ENCODE measurements around the gene SYT14.
"Not testable (repeated sequence)": the region's sequence is repeated elsewhere in the genome, so short reads cannot be mapped to it uniquely, and the experiment has no call there.

The SYT14 gene

DNA sequence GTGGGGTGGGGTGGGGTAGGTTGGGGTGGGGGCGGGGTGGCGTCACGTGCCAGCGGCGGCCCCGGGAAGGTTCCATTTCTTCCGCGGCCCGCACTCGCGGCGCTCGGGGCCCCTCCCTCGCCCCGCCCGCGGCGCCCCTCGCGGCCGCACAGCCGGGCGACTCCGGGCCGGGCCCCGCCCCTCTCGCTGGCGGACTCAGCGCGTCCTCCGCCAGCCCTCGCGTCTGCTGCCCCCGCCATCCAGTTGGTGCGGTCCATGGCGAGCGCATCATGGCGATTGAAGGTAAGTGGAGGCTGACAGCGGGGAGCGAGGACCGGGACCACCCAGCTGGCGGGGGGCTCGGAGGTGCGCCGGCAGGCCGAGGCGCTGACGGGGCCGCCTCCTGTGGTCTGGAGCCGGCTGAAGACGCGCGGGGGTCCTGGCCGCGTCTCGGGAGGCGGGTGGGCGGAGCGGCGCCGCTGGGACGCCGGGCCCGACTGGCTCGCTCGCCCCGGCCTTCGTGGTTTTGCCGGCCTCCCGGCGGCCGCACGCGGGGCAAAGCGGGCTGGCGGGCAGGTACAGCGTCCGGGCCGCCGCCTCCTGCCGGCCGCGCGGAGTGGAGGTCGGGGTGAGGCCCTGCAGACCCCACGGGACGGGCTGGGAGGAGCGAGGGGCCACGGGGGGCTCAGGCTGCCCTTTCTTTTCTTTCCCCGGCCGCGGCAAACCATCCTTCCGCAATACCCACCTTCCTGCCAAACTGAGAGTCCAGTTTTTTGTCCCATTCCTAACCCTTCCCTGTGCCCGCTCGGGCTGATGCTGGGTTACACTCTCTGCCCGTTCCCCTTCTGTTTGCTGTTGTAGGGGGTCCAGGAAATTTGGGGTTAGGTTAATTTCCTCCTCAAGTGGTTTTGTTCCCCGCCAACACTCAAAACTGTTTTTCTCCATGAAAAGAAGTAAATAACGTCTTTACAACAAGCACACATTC lies at the start of gene SYT14:
SYT14 (plus strand) TSS at position 222 of the 964 bp plus-strand sequence; CDS start at position 270, 48 bp downstream.
- DNase-seq, result no peak

DNA sequence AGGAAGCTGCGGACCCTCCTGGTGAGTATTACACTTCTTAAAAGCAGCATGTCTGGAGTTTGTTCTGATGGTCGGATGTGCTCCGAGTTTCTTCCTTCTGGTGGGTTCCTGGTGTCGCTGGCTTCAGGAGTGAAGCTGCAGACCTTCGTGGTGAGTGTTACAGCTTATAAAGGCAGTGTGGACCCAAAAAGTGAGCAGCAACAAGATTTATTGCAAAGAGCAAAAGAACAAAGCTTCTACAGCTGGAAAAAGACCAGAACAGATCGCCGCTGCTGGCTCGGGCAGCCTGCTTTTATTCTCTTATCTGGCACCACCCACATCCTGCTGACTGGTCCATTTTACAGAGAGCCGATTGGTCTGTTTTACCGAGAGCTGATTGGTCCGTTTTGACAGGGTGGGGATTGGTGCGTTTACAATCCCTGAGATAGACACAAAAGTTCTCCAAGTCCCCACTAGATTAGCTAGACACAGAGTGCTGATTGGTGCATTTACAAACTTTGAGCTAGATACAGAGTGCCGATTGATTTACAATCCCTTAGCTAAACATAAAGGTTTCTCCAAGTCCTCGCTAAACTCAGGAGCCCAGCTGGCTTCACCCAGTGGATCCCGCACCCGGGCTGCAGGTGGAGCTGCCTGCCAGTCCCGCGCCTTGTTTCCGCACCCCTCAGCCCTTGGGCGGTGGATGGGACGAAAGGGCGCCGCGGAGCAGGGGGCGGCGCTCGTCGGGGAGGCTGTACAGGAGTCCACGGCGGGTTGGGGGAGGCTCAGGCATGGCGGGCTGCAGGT lies 49.5 kb upstream of the SYT14 start:
- DNase-seq, result not testable (repeated sequence)

DNA sequence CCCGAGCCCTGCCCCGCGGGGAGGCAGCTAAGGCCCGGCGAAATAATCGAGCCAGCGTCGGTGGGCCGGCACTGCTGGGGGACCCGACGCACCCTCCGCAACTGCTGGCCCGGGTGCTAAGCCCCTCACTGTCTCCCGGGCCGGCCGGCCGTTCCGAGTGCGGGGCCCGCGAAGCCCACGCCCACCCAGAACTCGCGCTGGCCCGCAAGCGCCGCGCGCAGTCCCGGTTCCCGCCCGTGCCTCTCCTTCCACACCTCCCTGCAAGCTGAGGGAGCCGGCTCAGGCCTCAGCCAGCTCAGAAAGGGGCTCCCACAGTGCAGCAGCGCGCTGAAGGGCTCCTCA lies 49.0 kb upstream of the SYT14 start:
- no peak for DNase-seq

DNA sequence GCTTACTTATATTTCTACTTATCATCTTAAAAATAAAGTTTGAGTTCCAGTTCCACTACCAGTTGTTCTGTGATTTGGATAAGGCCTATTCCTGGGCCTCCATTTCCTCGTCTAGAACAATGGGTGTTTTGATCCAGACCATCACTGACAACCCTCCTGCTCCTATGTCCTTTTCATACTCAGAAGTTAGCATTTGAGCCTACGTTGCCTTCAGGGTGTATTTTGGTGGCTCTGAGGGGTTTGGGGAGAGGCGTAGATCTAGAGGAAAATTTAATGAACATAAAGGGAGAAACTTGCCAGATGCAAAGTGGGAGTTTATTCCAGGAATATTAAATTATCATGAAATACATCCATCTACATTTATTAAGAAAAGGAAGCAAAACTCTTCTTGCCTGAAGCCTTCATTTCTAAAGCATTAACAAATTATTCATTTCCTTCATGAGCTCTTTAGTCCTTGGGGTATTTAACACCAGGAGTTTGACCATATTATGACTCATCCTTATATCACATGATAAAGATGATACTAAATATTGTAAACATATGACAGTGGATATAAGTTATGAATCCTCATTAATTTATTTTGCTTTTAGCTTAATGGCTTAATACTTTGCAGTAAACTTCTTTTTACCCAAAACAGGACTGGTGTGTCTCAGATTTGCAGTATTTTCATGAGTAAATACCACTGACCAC lies 47.2 kb upstream of the SYT14 start:
- DNase-seq, result no peak

DNA sequence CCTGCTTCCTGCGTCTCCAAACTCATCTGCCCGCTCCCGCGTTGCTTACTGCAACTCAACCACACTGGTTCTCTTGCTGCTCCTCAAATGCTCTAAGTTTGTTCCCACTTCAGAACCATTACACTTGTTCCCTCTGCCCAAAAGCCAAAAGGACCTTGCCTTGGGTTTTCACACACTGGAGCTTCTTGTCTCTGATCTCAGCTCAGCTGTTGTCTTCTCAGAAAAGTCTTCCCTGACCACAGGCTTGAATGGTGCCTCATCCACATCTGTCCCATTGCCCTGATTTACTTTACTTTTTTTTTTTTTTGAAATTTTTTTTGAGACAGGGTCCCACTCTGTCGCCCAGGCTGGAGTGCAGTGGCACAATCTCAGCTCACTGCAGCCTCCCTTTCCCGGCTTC lies 44.3 kb upstream of the SYT14 start:
- DNase-seq, result no peak

DNA sequence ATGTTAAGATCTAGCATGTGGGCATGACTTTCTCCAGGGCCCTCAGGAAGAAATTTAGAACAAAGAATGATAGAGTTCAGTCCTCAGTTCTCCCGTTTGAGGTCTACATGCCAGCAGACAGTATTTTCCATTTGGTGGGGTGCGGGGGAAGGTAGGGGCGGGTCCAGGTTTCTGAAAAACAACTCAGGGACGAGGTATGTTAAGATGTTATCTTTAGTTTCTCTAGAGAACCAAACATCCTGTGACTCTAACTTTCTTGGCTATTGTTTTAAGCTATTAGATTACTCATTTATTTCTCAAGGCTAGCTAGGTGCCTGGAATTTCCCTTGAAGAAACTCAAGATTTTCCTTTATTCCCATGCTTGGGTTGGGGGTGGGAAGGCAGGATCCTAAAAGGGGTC lies 42.3 kb upstream of the SYT14 start:
- no peak for DNase-seq

DNA sequence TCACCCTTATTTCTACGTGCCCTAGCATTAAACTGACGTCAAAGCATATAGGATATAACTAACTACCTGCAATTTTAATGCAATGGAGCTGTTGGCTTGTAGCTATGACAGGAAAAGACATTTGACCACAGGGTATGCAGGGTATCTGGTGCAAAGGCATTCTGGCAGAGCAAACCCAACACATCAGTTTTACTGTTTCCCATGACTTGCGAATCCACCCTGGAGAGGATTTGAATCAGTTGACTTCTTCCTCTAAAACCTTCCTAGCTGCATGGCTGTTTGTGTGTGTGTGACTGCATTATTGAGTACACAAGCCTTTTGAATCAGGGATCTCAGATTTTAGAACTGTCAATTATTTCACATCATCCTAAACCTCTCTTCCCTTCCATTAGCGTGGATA lies 41.7 kb upstream of the SYT14 start:
- no peak for DNase-seq

DNA sequence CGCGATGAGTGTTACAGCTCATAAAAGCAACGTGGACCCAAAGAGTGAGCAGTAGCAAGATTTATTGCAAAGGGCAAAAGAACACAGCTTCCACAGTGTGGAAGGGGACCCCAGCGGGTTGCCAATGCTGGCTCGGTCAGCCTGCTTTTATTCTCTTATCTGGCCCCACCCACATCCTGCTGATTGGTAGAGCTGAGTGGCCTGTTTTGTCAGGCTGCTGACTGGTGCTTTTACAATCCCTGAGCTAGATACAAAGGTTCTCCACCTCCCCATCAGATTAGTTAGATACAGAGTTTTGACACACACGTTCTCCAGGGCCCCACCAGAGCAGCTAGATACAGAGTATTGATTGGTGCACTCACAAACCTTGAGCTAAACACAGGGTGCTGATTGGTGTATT lies 39.7 kb upstream of the SYT14 start:
- DNase-seq, result not testable (repeated sequence)

DNA sequence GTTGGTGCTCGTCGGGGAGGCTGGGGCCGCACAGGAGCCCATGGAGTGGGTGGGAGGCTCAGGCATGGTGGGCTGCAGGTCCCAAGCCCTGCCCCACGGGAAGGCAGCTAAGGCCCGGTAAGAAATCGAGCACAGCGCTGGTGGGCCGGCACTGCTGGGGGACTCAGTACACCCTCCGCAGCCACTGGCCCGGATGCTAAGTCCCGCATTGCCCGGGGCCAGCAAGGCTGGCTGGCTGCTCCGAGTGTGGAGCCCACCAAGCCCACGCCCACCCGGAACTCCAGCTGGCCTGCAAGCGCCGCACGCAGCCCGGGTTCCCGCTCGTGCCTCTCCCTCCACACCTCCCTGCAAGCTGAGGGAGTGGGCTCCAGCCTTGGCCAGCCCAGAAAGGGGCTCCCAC lies 39.2 kb upstream of the SYT14 start:
- DNase-seq, result not testable (repeated sequence)

DNA sequence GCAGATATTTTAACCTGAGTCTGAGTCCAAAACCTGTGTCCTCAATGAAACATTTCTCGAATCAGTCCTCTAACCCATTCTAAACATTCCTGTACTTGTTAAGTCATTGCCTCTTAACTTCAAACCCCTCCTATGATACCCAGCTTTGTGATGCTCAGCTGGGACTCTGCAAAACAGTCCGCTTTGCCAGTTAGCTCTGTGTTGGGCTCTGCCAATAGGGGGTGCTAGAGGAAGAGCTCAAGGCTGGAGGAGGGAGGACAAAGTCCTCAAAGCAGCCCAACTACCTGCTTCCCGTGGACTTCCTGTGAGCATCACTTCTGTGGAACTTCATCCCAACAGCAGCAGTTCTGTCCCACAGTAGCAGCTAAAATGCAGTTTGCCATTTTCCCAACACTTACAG lies 38.1 kb upstream of the SYT14 start:
- DNase-seq, result no peak

DNA sequence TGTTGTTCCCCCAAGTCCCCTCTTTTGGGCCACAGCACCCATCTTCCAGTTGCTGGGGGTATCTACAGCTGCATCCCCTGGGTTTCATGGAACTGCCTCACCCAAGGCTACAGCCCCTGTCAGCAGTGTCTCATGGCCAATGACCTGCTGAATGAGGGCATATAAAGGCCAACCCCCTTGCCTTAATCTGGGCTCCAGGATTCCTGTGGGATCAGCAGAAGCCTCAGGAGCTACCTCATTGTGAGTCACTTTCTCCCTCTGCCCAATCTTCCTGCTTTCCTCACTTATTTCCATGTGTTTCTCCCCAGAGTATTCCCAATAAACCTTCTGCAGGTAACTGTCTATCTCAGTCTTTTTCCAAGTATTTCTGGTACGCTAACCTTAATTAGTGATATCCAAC lies 37.3 kb upstream of the SYT14 start:
- no peak for DNase-seq

DNA sequence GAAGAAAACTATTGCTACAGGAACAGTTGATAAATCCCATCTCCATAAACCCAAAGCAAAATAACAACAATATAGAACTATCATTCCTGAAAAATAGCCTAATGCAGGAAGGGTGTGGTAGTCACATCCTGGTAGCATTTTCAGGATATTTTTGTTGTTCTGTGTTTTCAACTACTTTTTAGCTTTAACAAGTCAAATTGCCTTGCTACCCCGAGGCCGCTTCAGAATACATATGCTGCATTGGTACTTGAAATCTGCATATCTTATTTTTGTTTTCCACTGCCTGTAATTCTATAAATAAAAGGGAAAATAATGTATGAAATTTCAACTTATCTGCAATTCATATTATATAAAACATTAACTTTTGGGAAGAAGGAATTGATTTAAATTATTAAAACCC lies 36.8 kb upstream of the SYT14 start:
- DNase-seq, result no peak

DNA sequence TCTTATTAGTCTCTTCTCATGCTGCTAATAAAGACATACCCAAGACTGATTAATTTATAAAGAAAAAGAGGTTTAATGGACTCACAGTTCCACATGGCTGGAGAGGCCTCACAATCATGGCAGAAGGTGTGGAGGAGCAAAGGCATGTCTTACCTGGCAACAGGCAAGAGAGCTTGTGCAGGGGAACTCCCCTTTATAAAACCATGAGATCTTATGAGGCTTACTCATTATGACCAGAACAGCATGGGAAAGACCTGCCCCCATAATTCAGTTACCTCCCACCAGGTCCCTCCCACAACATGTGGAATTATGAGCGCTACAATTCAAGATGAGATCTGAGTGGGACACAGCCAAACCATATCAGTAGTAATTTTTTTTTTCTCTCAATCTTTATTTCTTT lies 33.2 kb upstream of the SYT14 start:
- DNase-seq, result not testable (repeated sequence)

DNA sequence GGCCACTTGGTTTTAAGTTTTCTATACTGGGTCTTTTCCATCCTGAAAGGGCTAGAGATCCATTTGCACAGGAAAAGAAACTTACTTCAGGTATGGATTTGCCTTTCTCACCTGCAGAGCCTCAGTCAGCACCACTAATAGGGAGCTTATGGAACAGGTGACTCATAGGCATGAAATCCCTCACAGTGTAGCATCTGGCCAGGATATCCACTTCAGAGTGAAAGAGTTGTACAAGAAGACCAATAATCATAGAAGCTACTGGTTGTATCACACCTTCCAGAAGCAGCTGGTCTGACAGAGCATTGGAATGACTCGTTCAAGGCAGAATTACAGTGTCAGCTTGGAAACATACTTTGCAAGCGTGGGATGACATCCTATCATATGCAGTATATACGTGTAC lies 26.3 kb upstream of the SYT14 start:
- DNase-seq, result no peak

DNA sequence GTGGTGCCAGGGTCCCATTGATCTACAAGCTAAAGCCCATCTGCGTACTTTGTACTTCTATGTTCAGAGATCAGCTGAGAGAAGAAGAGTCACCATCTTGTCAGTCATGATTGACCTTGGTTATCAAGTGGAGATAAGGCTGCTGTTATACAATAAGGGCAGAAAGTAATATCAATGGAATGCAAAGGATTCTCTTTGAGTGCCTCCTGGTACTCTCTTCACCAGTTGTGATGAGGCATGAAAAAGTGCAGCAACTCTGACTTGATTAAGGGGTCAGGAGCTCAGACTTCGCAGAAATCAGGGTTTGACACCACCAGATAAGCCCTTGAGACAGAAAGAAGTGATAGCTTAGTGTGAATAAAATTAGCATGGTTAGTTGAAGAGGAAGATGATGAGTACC lies 25.7 kb upstream of the SYT14 start:
- DNase-seq, result no peak

DNA sequence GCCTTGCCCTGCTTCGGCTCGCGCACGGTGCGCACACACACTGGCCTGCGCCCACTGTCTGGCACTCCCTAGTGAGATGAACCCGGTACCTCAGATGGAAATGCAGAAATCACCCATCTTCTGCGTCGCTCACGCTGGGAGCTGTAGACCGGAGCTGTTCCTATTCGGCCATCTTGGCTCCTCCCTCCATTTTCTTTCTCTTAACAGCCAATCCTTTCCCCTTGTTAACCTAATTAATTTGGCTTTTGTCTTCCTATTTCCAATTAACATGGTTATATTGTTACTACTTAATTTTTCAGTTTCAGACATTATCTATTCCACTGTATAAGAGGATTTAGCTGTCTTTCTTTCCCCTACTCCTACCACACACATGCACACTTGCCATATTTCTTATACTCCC lies 18.4 kb upstream of the SYT14 start:
- DNase-seq, result not testable (repeated sequence)

DNA sequence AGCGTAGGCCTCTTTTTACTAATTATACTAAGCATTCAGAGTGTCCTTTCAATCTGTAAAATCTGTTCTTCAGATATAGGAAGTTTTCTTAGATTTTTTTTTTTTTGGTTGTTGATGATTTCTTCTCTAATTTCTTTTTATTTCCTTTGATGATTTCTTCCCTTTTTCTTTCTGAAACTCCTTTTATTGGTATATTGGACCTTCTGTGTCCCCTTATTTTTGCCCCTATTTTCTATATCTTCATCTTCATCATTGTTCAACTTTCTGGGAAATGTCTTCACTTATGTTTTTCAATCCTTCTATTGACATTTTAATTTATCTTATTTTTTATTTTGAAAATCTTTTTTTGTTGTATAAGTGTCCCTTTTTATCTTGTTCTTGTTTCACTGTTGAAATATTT lies 17.2 kb upstream of the SYT14 start:
- no peak for DNase-seq

DNA sequence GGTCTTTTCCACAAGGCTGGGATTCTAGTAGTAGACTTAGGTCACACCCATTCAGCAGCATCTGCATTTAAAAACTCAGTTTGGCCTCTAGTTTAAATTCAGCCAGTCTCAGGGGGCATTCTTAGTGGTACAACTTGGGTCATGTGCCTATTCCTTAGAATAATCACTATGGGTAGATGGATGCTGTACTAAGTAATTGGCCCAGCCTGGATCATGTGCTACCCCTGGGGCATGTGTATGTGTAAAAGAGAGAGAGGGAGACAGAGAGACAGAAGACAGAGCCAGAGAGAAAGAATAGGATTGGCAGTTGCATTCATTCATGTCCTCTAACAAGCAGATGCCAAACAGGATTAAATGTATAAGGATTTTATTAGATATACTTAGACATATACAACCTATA lies 13.6 kb upstream of the SYT14 start:
- no peak for DNase-seq

DNA sequence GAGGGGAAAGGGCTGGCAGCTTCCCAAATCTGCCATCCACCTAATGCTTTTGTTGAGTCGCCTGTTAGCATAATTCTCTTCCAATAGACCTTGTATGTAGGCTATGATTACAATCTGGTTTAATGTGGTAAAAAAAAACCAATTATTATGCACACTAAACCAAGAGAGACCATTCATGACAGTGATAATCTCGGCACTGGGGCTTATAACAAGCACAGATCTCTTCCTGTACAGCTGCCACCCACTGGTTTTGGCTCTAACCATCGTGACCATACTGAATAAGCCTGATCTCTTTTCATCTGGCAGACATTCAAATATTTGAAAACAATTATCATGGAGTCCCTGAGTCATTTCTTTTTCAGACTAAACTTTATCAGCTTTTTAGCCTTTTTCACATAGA lies 12.0 kb upstream of the SYT14 start:
- DNase-seq, result no peak

DNA sequence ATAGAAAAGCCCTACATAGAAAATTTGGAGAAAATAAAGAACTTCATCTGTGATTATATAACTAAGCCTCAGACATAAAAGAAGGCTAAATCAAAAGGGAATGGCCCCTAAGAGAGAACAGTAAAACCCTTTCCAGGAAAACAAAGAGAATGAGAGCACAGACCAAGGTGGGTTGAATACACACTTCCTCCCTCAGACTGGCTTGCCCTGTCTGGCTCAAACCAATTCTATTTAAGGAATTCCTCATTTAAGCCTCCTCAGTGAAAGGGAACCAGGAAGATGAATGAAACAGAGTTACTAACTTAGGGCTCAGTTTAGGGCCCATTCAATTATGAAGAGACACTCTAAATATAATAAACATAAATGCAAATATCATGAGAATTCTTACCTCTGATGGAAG lies 10.6 kb upstream of the SYT14 start:
- no peak for DNase-seq

DNA sequence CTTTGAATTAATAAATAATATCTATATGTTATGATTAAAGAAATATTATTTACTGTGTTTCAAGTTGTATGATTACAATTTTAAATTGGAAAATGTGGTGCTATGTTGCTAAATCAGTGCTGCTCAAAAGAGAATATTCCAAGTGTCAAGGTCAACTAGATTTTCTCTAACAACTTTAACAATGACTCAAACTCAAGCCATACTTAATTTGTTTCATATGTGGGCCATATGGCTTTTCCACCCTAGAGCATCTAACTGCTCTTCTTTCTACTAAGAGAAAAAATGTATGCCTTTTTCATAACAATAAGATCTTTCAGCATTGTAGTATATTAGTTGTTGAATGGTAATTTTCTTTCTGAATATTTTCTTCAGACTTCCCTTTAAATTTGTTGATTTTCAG lies 8.3 kb upstream of the SYT14 start:
- DNase-seq, result no peak

DNA sequence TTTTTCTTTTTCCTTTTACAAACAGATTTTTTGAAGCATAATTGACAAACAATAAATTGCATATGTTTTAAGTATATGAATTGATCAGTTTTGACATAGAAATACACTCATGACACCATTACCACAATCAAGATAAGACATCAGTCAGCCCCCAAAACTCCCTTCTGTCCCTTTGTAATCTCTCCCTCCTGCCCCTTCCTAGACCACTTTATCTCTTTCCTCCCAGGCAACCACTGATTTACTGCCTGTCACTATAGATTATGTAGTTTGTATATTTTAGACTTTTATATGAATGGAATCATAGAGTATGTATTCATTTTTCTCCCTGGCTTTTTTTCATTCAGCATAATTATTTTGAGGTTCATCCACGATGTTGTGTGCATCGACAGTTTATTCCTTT lies 6.9 kb upstream of the SYT14 start:
- DNase-seq, result no peak

DNA sequence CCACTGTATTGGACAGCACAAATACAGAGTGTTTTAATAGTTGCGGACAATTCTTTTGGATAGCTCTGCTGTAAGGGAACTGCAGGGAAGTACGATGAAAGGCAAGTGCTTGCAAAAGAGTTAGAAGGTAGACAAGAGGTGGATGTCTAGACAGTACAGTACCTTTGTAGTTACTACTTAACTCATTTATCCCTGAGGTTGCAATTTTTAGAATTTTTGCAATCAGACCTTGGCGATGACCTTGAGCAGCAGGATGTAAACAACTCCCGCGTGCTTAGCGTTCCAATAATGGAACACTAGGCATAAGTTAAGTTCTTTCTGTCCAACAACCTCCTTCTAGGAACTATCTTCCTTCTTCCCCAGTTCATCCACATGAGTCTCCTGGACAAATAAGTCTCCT lies 1.9 kb upstream of the SYT14 start:
- DNase-seq, result no peak

DNA sequence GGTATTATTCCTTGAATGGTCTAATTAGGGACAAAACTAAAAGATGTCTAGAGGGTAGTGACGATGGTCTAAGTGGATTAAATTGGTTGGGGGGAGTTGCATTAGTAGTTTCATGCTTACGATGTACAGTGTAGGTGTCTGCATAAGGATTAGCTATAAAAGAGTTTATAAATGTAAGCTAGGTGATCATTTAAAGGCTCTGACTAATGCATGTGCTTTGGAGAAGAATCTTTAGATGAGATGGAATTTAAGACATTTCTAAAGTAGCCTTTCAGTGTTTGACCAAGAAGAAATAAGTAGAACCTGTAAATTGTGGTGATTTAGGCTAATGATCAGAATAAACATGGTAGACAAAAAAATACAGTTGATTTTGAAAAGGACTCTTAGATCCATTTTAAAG lies 7.4 kb downstream of the SYT14 start:
- no peak for DNase-seq

All from cortex of kidney (tissue), 1 donor.